Erythroblast (primary cell): ENCODE data around the gene RNF144A.

ENCODE experiments used
- GATA1 ChIP-seq: IDR thresholded peaks from 2 replicates; pipeline ENCODE4 v1.6.1; 2011; ENCODE audit warnings: low read depth, mild to moderate bottlenecking, control low read depth, low read length, moderate library complexity
- POLR2A ChIP-seq: IDR thresholded peaks from 2 replicates; pipeline ENCODE4 v1.6.1; 2011; ENCODE audit warnings: mild to moderate bottlenecking, low read length

DNA sequence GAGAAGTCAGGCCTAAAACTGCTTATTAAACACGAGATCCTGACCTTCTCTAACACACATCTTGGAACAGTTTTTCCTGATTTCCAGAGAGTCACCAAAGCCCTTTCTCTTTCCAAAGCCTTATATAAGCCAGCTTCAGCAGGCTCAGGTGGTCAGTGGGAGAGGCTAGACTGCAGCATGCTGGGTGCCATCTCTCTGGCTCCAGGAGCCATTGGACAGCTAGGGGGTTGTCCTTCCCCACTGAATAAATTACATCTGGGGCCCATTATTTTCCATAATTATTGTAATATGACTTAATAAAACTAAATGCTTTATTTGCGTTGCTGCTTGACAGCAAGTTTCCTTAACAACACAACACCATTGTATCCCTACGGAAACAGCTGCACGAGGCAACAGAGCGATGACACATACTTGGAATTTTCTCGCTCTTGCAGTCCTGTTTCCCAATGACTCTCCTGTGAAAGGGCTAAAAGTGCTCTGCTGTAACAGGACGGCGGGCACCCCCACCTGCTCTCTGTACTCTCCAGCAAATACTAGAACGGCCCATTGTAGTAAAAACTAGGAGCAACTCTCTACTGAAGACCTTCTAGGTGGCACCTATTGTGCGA is 160.6 kb downstream of the RNF144A start:
- no peak for TF ChIP-seq POLR2A
- no peak for TF ChIP-seq GATA1
